OCI-LY7 (cell line): ENCODE data around the gene DIP2C.

Experiments
- CTCF ChIP-seq: fragments of 200-600 bp; sonication (generic); conservative IDR thresholded peaks from 2 replicates; pipeline ENCODE4 v1.5.1; 2014; ENCODE audit warnings: mild to moderate bottlenecking, antibody characterized with exemption, low read length, moderate library complexity, mixed read lengths
- EZH2phosphoT487 ChIP-seq: fragments of 200-600 bp; sonication (generic); IDR thresholded peaks from 2 replicates; pipeline ENCODE4 v1.6.1; 2018; ENCODE audit warnings: low read depth, borderline replicate concordance, mild to moderate bottlenecking, mixed run types, antibody characterized with exemption, low read length, moderate library complexity, mixed read lengths

GRCh38 chr10:369684-370448 lies 319.6 kb downstream of the DIP2C start:
- TF ChIP-seq CTCF = no peak
- no peak for TF ChIP-seq EZH2phosphoT487
